ENCODE results near the gene CCDC191.

The CCDC191 gene

DNA sequence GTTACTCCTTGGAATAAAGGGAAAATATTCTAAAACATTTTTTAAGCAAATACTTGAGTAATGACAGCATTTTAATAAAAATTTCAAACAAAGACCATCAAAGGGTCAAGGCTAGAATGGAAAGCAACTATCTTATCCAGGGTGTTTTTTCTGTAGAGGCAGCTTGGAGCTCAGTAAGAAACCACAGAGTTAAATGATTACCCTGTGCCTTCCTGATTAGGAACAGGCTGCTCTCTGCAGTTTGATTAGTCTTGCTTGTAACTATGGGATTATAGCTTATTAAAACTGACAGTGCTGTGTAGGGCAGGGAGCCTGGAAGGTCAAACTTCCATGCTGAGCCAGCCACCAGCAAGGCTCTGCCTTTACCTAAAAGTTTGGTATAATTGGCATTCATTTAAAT, 33.3 kb upstream of the CCDC191 start (continued):
- no peak for TF ChIP-seq ZNF280D (tag by site-specific recombination; IDR thresholded peaks at IDR 0.05)
- TF ChIP-seq, protein P1, sequence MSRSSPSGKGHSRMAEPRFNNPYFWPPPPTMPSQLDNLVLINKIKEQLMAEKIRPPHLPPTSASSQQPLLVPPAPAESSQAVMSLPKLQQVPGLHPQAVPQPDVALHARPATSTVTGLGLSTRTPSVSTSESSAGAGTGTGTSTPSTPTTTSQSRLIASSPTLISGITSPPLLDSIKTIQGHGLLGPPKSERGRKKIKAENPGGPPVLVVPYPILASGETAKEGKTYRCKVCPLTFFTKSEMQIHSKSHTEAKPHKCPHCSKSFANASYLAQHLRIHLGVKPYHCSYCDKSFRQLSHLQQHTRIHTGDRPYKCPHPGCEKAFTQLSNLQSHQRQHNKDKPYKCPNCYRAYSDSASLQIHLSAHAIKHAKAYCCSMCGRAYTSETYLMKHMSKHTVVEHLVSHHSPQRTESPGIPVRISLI (tag by site-specific recombination; IDR thresholded peaks at IDR 0.05), result no peak
- TF ChIP-seq ZNF704 (tag by site-specific recombination; IDR thresholded peaks at IDR 0.05), result no peak
- TF ChIP-seq GFI1B (tag by site-specific recombination; IDR thresholded peaks at IDR 0.05), result no peak
- TF ChIP-seq, protein P2, sequence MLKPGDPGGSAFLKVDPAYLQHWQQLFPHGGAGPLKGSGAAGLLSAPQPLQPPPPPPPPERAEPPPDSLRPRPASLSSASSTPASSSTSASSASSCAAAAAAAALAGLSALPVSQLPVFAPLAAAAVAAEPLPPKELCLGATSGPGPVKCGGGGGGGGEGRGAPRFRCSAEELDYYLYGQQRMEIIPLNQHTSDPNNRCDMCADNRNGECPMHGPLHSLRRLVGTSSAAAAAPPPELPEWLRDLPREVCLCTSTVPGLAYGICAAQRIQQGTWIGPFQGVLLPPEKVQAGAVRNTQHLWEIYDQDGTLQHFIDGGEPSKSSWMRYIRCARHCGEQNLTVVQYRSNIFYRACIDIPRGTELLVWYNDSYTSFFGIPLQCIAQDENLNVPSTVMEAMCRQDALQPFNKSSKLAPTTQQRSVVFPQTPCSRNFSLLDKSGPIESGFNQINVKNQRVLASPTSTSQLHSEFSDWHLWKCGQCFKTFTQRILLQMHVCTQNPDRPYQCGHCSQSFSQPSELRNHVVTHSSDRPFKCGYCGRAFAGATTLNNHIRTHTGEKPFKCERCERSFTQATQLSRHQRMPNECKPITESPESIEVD (tag by site-specific recombination; IDR thresholded peaks at IDR 0.05), result no peak

GRCh38 chr3:114086356-114086755, 30.0 kb upstream of the CCDC191 start:
- no peak overlapping the region for H3K4me3 ChIP-seq (ENCODE audit: low read depth, low read length)
- no peaks in the 10 kb centered on the region for H3K4me1 ChIP-seq (ENCODE audit: control insufficient read depth, insufficient read depth, low read length)
- peaks cover 3 to 55% of the 10 kb centered on the region in 2 experiments for H3K36me3 ChIP-seq (ENCODE audit: control insufficient read depth in 2 of 2, insufficient read depth in 1 of 2, low read length in 2 of 2)
- H3K9me3 ChIP-seq (ENCODE audit: control insufficient read depth, insufficient read depth, low read depth, low read length), result no peaks in the 10 kb centered on the region
- no peak for TF ChIP-seq MYNN (tag by site-specific recombination; IDR thresholded peaks at IDR 0.05; ENCODE audit: borderline replicate concordance)
- no peak for TF ChIP-seq YY2 (tag by site-specific recombination; IDR thresholded peaks at IDR 0.05)
- TF ChIP-seq KLF16 (tag by site-specific recombination; IDR thresholded peaks at IDR 0.05), result no peak
- no peak for TF ChIP-seq ZNF394 (tag by site-specific recombination; IDR thresholded peaks at IDR 0.05; ENCODE audit: borderline replicate concordance)
- TF ChIP-seq, protein P2 (tag by site-specific recombination; IDR thresholded peaks at IDR 0.05), result no peak
- TF ChIP-seq ZNF521 (tag by site-specific recombination; IDR thresholded peaks at IDR 0.05), result no peak
- TF ChIP-seq ZNF704 (tag by site-specific recombination; IDR thresholded peaks at IDR 0.05), result no peak
- no peak for TF ChIP-seq ZNF558 (tag by site-specific recombination; IDR thresholded peaks at IDR 0.05)
- no peak for TF ChIP-seq INSM2 (tag by site-specific recombination; IDR thresholded peaks at IDR 0.05)
- no peak for TF ChIP-seq AEBP2 (tag by site-specific recombination; IDR thresholded peaks at IDR 0.05; ENCODE audit: borderline replicate concordance)
- TF ChIP-seq ZNF791 (tag by site-specific recombination; IDR thresholded peaks at IDR 0.05), result no peak
- TF ChIP-seq, protein P1 (tag by site-specific recombination; IDR thresholded peaks at IDR 0.05), result no peak
- TF ChIP-seq SCRT1 (tag by site-specific recombination; IDR thresholded peaks at IDR 0.05; ENCODE audit: borderline replicate concordance), result no peak
- no peak for TF ChIP-seq ZNF169 (tag by site-specific recombination; IDR thresholded peaks at IDR 0.05)
- TF ChIP-seq ZBTB20 (tag by site-specific recombination; IDR thresholded peaks at IDR 0.05), result no peak
- no peak for TF ChIP-seq PRDM1 (tag by site-specific recombination; IDR thresholded peaks at IDR 0.05)
- TF ChIP-seq ZNF580 (tag by site-specific recombination; IDR thresholded peaks at IDR 0.05), result no peak
- no peak overlapping the region for H3K27ac ChIP-seq (ENCODE audit: extremely low read depth, low read depth, low read length)
- CTCF ChIA-PET, result no interaction called here
- POLR2A ChIA-PET, result no interaction called here
